Gastrocnemius medialis (tissue), 4 donors: ENCODE measurements around the gene NTRK3.

Source experiments
- POLR2A ChIP-seq, 2 donors: fragments of 450-650 bp; IDR thresholded peaks; one replicate each; pipeline ENCODE4 v1.6.1; 2017; ENCODE audit warnings: antibody characterized with exemption in 2 of 2, mild to moderate bottlenecking in 2 of 2, moderate library complexity in 2 of 2
- TF ChIP-seq, protein P1 (sequence below), 5 experiments: fragments of 450-650 bp in 3 of 5; fragments of 200-600 bp in 2 of 5; sonication (generic) in 2 of 5; IDR thresholded peaks in 4 of 5; conservative IDR thresholded peaks in 1 of 5; 1 replicate in 4 of 5; 2 replicates in 1 of 5; pipeline ENCODE4 v1.5.1; 2016 to 2019; ENCODE audit warnings: antibody characterized with exemption in 5 of 5, mild to moderate bottlenecking in 3 of 5, moderate library complexity in 3 of 5

DNA sequence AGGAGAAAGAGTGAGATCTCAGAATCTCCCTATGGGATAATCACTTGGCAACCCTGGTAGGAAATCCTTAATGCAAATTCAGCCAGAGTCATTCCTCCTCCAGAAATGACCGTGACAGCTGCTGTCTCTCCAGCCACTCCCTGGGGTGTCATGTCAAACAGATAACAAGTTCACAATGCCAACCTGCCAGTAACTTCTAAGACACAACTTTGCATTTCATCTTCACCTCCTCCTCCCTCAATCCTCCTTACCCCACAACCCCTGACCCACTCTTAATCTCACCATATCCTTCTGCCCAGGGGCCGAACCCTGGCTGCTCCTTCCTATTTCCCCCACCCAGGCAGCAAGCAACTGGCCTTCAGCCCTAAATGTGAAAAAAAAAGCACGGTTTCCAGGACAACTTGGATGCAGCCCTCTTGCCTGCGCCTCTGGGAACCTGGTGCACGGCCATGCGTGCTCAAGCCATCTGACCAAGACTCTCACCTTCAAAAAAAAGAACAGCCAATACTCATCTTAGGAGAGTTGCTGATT is 166.0 kb downstream of the NTRK3 start:
- TF ChIP-seq, protein P1, sequence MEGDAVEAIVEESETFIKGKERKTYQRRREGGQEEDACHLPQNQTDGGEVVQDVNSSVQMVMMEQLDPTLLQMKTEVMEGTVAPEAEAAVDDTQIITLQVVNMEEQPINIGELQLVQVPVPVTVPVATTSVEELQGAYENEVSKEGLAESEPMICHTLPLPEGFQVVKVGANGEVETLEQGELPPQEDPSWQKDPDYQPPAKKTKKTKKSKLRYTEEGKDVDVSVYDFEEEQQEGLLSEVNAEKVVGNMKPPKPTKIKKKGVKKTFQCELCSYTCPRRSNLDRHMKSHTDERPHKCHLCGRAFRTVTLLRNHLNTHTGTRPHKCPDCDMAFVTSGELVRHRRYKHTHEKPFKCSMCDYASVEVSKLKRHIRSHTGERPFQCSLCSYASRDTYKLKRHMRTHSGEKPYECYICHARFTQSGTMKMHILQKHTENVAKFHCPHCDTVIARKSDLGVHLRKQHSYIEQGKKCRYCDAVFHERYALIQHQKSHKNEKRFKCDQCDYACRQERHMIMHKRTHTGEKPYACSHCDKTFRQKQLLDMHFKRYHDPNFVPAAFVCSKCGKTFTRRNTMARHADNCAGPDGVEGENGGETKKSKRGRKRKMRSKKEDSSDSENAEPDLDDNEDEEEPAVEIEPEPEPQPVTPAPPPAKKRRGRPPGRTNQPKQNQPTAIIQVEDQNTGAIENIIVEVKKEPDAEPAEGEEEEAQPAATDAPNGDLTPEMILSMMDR (IDR thresholded peaks at IDR 0.05 in 4 of 5, conservative IDR thresholded peaks at IDR 0.05 in 1 of 5), result no peak
- no peak for TF ChIP-seq POLR2A (IDR thresholded peaks at IDR 0.05)
